Activated CD8-positive, alpha-beta memory T cell treated with anti-CD3 and anti-CD28 coated beads, Interleukin-2, amount 50 U/mL, for 1 hour (primary cell): Measurements from ENCODE around the gene THBS2.
"Not testable (repeated sequence)": the region's sequence is repeated elsewhere in the genome, so short reads cannot be mapped to it uniquely, and the experiment has no call there.

ENCODE experiments used
- DNase-seq: peaks from one replicate; pipeline ENCODE4 v3.0.0-alpha.2; 2020; ENCODE audit errors: extremely low read depth

Gene THBS2

DNA sequence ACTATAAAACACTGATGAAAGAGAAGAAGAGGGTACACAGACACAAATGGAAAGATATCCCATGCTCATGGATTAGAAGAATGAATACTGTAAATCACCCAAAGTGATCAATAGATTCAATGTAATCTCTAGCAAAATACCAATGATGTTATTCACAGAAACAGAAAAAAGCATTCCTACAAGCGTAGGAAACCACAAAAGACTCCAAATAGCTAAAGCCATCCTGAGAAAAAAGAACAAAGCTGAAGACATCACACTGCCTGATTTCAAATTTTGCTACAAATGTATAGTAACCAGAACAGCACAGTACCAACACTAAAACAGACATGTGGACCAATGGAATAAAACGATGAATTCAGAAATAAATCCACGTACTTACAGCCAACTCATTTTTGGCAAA is 43.0 kb downstream of the THBS2 start:
- DNase-seq, result no peak

DNA sequence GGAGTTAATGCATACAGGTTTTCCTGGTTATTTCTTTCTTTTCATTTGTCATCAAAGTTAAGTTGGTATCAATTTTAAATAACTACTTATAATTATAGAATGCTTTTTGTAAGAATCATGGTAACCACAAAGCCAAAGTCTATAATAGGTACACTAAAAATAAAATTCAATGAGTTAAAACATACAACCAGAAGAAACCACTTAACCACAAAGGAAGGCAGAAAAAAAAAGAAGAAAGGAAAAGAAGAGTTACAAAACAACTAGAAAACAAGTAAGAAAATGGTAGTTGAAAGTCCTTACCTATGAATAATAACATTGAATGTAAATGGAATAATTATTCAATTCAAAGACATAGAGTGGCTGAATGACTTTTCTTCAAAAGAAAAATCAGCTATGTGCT is 45.6 kb downstream of the THBS2 start:
- no peak for DNase-seq

GRCh38 chr6:169207482-169207881 is 46.2 kb downstream of the THBS2 start:
- DNase-seq, result no peak

GRCh38 chr6:169205176-169206160 is 48.2 kb downstream of the THBS2 start:
- DNase-seq, result no peak

- DNase-seq, result no peak
These were observed 49.5 kb downstream of the THBS2 start for GRCh38 chr6:169204167-169204566.

- DNase-seq, result no peak
These were observed 51.7 kb downstream of the THBS2 start for GRCh38 chr6:169201985-169202384.

DNA sequence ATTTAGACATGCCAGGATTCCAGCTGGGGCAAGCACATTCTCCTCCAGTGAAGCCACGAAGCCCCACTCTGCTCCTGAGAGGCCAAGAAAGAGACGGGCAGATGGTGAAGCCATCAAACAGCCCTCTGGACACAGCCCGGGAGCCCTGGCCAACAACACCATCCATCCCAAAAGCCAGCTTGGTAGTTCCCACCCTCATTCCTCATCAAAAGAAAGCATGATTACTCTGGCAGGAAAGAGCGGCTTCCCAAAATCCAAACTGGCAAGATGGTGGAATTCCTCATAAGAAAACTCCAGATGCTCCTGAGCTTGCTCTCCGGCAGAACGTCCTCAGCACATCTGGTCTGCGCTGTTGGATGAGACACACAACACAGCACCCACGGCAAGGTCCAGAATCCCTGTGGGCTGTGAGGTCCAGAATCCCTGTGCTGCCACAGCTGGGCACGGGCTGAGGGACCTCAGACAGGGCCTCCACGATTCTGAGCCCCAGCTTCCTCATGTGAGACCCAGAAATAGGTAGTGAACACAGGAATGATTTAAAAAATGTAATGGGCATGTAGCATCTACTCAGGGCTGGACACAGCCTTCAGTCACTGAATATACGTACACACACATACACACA is 52.6 kb downstream of the THBS2 start:
- no peak for DNase-seq

GRCh38 chr6:169199625-169200335 is 53.9 kb downstream of the THBS2 start:
- DNase-seq, result no peak

DNA sequence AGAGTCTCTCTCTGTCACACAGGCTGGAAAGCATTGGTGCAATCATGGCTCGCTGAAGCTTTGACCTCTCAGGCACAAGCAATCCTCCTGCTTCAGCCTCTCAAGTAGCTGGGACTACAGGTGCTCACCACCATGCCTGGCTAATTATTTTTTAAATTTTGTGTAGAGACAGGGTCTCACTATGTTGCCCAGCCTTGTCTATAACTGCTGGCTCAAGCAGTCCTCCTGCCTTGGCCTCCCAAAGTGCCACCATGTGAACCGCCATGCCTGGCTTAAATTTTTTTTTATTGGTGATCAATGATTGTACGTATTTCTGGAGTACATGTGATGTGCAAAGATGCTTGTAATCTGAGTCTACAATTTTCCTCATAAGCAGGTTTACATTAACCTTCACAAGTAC is 54.8 kb downstream of the THBS2 start:
- no peak for DNase-seq

GRCh38 chr6:169197929-169198328 is 55.7 kb downstream of the THBS2 start:
- DNase-seq, result not testable (repeated sequence)

- not testable (repeated sequence) for DNase-seq
These were observed 57.4 kb downstream of the THBS2 start for GRCh38 chr6:169196279-169196678.

DNA sequence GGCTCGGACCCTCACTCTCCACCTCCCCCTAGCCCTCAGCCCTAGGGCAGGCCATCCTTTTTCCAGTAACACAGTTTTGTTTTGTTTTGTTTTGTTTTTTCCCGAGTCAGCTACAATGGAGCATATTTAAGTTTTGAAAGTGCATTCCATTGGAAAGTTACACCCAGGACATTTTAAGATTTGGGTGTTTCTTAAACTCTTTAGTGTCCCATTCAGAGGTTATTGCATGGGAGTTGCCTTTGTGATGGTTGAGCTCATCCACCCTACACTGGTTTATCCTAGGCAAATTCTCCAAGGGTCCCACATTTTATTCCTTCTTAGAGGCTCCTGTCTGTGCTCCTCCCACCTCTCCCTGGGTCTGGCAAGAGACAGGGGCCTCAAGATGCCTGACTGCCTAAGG is 58.9 kb downstream of the THBS2 start:
- DNase-seq, result no peak

- DNase-seq, result no peak
These were observed 62.7 kb downstream of the THBS2 start for GRCh38 chr6:169190970-169191369.

GRCh38 chr6:169190144-169190584 is 63.5 kb downstream of the THBS2 start:
- DNase-seq, result no peak

DNA sequence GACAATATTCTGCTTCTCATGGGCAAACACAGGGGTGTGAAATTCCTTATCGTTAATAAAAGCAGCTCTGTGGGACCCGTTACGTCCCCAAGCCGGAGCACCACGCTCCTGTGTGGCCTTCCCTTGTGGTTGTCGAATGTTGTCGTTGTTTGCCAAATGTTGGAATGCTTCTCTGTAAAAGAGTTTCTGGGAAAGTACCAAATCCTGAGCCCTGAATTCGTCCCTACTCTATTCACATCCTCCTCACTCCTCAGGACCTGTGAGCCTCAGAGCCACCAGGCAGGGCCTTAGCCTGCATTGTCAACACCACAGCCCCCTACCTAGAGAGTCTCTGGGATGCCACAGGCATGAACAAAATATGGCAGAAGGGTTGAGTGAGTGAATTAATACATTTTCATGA is 64.0 kb downstream of the THBS2 start:
- DNase-seq, result no peak

- no peak for DNase-seq
These were observed 64.5 kb downstream of the THBS2 start for GRCh38 chr6:169189182-169189581.

- DNase-seq, result no peak
These were observed 65.2 kb downstream of the THBS2 start for GRCh38 chr6:169188475-169188874.

DNA sequence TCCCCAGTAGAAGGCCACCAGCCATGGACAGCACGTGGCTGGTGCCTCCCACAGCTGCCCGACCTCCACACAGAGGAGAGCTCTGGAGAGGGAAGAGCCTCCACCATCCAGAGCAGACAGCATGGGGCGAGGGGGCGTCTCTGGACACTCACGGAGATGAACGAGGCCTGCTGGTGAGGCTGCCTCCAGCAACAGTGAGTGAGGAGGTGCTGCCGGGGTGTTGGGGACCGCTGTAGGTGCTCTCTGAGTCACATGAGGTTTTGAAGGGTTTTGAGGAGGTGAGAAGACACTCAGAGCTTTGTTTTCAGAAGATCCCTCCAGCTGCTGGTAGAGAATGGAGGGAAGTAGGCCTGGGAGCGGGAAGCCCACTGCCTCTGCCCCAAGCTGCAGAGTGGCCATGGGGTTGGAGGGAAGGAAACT is 65.6 kb downstream of the THBS2 start:
- DNase-seq, result no peak

DNA sequence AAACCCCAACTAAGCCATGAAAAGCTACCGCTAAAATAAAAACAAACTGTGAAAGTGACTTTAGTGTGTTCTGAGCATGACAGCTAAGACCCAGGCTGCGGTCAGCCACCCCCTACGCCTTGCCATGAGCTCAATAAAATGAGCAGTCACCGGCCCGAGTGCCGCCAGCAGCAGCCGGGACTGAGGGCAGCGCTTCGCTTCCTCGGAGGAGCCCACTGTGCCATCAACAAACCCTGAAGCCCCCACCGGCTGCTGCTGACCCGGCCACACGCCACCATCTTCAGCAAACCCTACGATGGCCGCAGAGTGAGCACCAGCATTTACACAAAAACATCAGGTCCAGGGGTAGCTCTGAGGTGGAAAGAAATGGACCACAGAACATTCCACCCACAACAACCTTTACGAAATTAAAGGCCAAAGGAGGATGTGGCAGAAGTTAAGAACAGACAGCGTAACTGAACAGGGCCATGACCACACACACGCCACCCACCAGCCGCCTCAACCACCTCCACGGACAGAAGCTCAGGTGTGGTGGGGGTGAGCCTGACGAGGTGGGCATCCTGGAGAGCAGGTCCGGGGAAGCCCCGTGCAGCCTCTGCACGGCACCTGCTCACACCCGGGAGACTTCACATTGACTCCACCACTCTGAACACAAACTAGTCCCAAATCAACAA is 67.0 kb downstream of the THBS2 start:
- no peak for DNase-seq

DNA sequence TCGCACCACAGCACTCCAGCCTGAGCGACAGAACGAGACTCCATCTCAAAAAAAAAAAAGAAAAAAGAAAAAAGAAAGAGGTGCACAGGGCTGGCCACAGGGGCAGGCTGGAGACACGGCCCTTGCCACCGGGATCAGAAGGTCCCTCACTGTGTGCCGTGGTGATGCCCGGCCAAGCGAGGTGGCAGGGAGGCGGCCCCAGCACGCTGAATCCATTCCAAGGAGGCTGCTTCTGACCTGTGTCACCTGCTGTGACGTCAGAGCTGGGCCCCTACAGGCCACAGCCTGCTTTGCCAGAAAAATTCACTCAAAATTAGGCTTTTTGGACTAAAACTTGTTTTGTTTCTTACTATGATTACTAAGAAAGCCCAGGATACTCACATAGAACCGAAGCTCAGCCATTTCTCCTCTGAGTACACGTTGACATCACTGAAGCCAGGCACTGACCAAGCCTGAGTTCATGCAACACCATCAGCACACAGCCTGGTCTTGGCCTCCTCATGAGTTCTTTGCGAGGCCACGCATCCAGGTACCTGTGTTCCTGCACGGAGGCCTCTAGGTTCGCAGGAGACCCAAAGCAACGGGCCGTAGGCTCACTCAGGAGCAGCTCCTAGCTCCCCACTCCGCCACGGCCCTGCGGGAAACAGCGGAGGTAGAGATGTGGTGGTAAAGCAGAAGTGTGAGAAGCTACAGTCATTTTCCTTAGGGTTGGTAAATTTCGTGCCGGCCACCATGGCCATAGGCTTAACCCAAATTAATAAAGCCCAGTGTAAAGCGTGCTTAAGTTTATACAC is 67.8 kb downstream of the THBS2 start:
- no peak for DNase-seq

GRCh38 chr6:169185011-169185521 is 68.6 kb downstream of the THBS2 start:
- no peak for DNase-seq
